ENCODE data around the gene ITPK1. TPM values are rescaled to one million over a fixed set of nuclear protein-coding genes. Genes with fewer than 3 reads are reported as not detected.

The ITPK1 gene
- total RNA-seq, 2 donors from 2014 or later, result 57.9 to 92.1 TPM

- no peaks in the 10 kb centered on the region for H3K27me3 Mint-ChIP-seq
- H3K4me1 Mint-ChIP-seq (ENCODE audit: low read depth in 2 of 2), result peaks cover 59 to 67% of the 10 kb centered on the region in 2 donors
- peak overlapping the region in 1 of 2 donors; percentile 74 for H3K27ac Mint-ChIP-seq
- H3K9me3 Mint-ChIP-seq, result no peaks in the 10 kb centered on the region
- H3K4me3 Mint-ChIP-seq, result no peak overlapping the region
- DNase-seq (ENCODE audit: low spot score) (no peak), ATAC-seq (no peak)
- no peaks in the 10 kb centered on the region for H3K36me3 Mint-ChIP-seq
Observed at GRCh38 chr14:93041830-93042229, 73.9 kb downstream of the ITPK1 start.

GRCh38 chr14:93040982-93041381 lies 74.7 kb downstream of the ITPK1 start:
- Mint-ChIP-seq H3K9me3 (no peaks in the 10 kb centered on the region), H3K27ac (peak overlapping the region in 1 of 2 donors; percentile 74), H3K4me1 (ENCODE audit: low read depth in 2 of 2) (peaks cover 55 to 66% of the 10 kb centered on the region in 2 donors), H3K4me3 (no peak overlapping the region), H3K27me3 (no peaks in the 10 kb centered on the region), H3K36me3 (no peaks in the 10 kb centered on the region)
- no peak for DNase-seq (ENCODE audit: low spot score)
- ATAC-seq, result no peak

GRCh38 chr14:93040443-93040842 lies 75.3 kb downstream of the ITPK1 start:
- no peak for ATAC-seq
- Mint-ChIP-seq H3K27me3 (no peaks in the 10 kb centered on the region), H3K4me3 (no peak overlapping the region), H3K36me3 (no peaks in the 10 kb centered on the region), H3K9me3 (no peaks in the 10 kb centered on the region), H3K27ac (peak overlapping the region in 1 of 2 donors; percentile 21), H3K4me1 (ENCODE audit: low read depth in 2 of 2) (peaks cover 51 to 63% of the 10 kb centered on the region in 2 donors)
- DNase-seq (ENCODE audit: low spot score), result no peak

GRCh38 chr14:93039649-93040315 lies 75.9 kb downstream of the ITPK1 start:
- DNase-seq (ENCODE audit: low spot score) (no peak), ATAC-seq (no peak)
- H3K9me3 Mint-ChIP-seq, result no peaks in the 10 kb centered on the region
- H3K4me3 Mint-ChIP-seq, result no peak overlapping the region
- peaks cover 51 to 60% of the 10 kb centered on the region in 2 donors for H3K4me1 Mint-ChIP-seq (ENCODE audit: low read depth in 2 of 2)
- no peak overlapping the region for H3K27ac Mint-ChIP-seq
- no peaks in the 10 kb centered on the region for H3K36me3 Mint-ChIP-seq
- no peaks in the 10 kb centered on the region for H3K27me3 Mint-ChIP-seq

- ATAC-seq (no peak), DNase-seq (ENCODE audit: low spot score) (no peak)
- Mint-ChIP-seq H3K4me1 (ENCODE audit: low read depth in 2 of 2) (peaks cover 42 to 51% of the 10 kb centered on the region in 2 donors), H3K27ac (no peak overlapping the region), H3K27me3 (no peaks in the 10 kb centered on the region), H3K9me3 (no peaks in the 10 kb centered on the region), H3K36me3 (no peaks in the 10 kb centered on the region), H3K4me3 (no peak overlapping the region)
Observed at GRCh38 chr14:93037351-93037750, 78.4 kb downstream of the ITPK1 start.

GRCh38 chr14:93036652-93037345 lies 78.9 kb downstream of the ITPK1 start:
- Mint-ChIP-seq H3K36me3 (no peaks in the 10 kb centered on the region), H3K4me1 (ENCODE audit: low read depth in 2 of 2) (peaks cover 36 to 45% of the 10 kb centered on the region in 2 donors), H3K4me3 (no peak overlapping the region), H3K27ac (no peak overlapping the region), H3K27me3 (no peaks in the 10 kb centered on the region), H3K9me3 (no peaks in the 10 kb centered on the region)
- ATAC-seq (no peak), DNase-seq (ENCODE audit: low spot score) (no peak)

- no peaks in the 10 kb centered on the region for H3K36me3 Mint-ChIP-seq
- H3K27ac Mint-ChIP-seq, result no peak overlapping the region
- no peaks in the 10 kb centered on the region for H3K27me3 Mint-ChIP-seq
- ATAC-seq (peak; percentile 52 to 61), DNase-seq (ENCODE audit: low spot score) (no peak)
- no peak overlapping the region for H3K4me3 Mint-ChIP-seq
- peaks cover 31 to 38% of the 10 kb centered on the region in 2 donors for H3K4me1 Mint-ChIP-seq (ENCODE audit: low read depth in 2 of 2)
- no peaks in the 10 kb centered on the region for H3K9me3 Mint-ChIP-seq
Observed at GRCh38 chr14:93035917-93036651, 79.6 kb downstream of the ITPK1 start.

GRCh38 chr14:93035585-93035916 lies 80.2 kb downstream of the ITPK1 start:
- H3K4me1 Mint-ChIP-seq (ENCODE audit: low read depth in 2 of 2), result peaks cover 31 to 33% of the 10 kb centered on the region in 2 donors
- H3K27ac Mint-ChIP-seq, result no peak overlapping the region
- no peaks in the 10 kb centered on the region for H3K9me3 Mint-ChIP-seq
- DNase-seq (ENCODE audit: low spot score) (no peak), ATAC-seq (no peak)
- no peaks in the 10 kb centered on the region for H3K36me3 Mint-ChIP-seq
- H3K4me3 Mint-ChIP-seq, result no peak overlapping the region
- H3K27me3 Mint-ChIP-seq, result no peaks in the 10 kb centered on the region

- H3K36me3 Mint-ChIP-seq, result no peaks in the 10 kb centered on the region
- peaks cover 30 to 35% of the 10 kb centered on the region in 2 donors for H3K4me1 Mint-ChIP-seq (ENCODE audit: low read depth in 2 of 2)
- H3K9me3 Mint-ChIP-seq, result no peaks in the 10 kb centered on the region
- peak overlapping the region; percentile 24 for H3K4me3 Mint-ChIP-seq
- DNase-seq (ENCODE audit: low spot score), result no peak
- no peaks in the 10 kb centered on the region for H3K27me3 Mint-ChIP-seq
- ATAC-seq, result no peak
- peak overlapping the region; percentile 17 to 56 for H3K27ac Mint-ChIP-seq
Observed at GRCh38 chr14:93034671-93034994, 81.1 kb downstream of the ITPK1 start.

GRCh38 chr14:93033983-93034670 lies 81.6 kb downstream of the ITPK1 start:
- peak overlapping the region; percentile 17 to 56 for H3K27ac Mint-ChIP-seq
- DNase-seq (ENCODE audit: low spot score), result no peak
- H3K4me1 Mint-ChIP-seq (ENCODE audit: low read depth in 2 of 2), result peaks cover 26 to 32% of the 10 kb centered on the region in 2 donors
- peak overlapping the region; percentile 24 for H3K4me3 Mint-ChIP-seq
- no peaks in the 10 kb centered on the region for H3K9me3 Mint-ChIP-seq
- no peaks in the 10 kb centered on the region for H3K27me3 Mint-ChIP-seq
- H3K36me3 Mint-ChIP-seq, result no peaks in the 10 kb centered on the region
- ATAC-seq, result peak; percentile 76 to 79

GRCh38 chr14:93033084-93033982 lies 82.4 kb downstream of the ITPK1 start:
- peak overlapping the region in 1 of 2 donors; percentile 4 for H3K27ac Mint-ChIP-seq
- H3K4me1 Mint-ChIP-seq (ENCODE audit: low read depth in 2 of 2), result peaks cover 26 to 29% of the 10 kb centered on the region in 2 donors
- ATAC-seq (no peak), DNase-seq (ENCODE audit: low spot score) (no peak)
- no peak overlapping the region for H3K4me3 Mint-ChIP-seq
- no peaks in the 10 kb centered on the region for H3K36me3 Mint-ChIP-seq
- no peaks in the 10 kb centered on the region for H3K27me3 Mint-ChIP-seq
- no peaks in the 10 kb centered on the region for H3K9me3 Mint-ChIP-seq

GRCh38 chr14:93032421-93032936 lies 83.2 kb downstream of the ITPK1 start:
- Mint-ChIP-seq H3K27ac (no peak overlapping the region), H3K4me3 (no peak overlapping the region), H3K36me3 (no peaks in the 10 kb centered on the region), H3K4me1 (ENCODE audit: low read depth in 2 of 2) (peaks cover 25 to 28% of the 10 kb centered on the region in 2 donors), H3K9me3 (no peaks in the 10 kb centered on the region), H3K27me3 (no peaks in the 10 kb centered on the region)
- no peak for ATAC-seq
- DNase-seq (ENCODE audit: low spot score), result no peak

Data from natural killer cell treated with Interleukin-12 subunit alpha and Interleukin-12 subunit beta and Interleukin-15 and Interleukin-18, amount 100 ng/mL, for 72 hours (primary cell).